ENCODE data around the gene POFUT2. TPM values are rescaled to one million over a fixed set of nuclear protein-coding genes. Genes with fewer than 3 reads are reported as not detected.

POFUT2 gene
- total and polyA plus RNA-seq, 3 experiments from 2014 or later = 4.9 to 14.5 (median 13.5) TPM

DNA sequence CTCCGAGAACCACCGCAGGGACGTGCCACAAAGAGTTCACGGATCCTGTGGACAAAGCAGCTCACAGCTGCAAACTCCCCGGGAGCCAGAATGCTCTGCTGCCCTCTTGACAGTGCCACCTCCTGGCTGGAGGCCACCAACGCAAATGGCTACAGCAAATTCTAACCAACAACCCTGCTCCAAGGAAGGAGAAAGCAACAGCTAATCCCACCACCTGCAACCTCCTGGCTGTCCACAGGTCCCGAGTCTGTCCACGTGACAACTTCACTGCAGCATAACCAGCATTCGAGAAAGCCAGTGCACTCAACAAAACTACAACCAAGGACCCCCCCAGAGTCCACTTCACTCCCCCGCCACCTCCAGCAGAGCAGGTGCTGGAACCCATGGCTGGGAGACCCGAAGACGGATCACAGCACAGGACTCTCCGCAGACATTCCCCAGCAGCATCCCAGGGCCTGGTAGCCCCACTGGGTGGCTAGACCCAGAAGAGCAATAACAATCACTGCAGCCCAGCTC lies 17.3 kb downstream of the POFUT2 start:
- Histone ChIP-seq H3K9me3 (ENCODE audit: low read length) (no peaks in the 10 kb centered on the region), H3K4me1 (ENCODE audit: insufficient read depth, low read length) (peaks cover 19% of the 10 kb centered on the region), H3K36me3 (ENCODE audit: insufficient read depth, low read length) (peaks cover 27% of the 10 kb centered on the region), H3K27ac (ENCODE audit: low read depth, low read length) (no peak overlapping the region), H3K27me3 (ENCODE audit: insufficient read depth, low read length, poor library complexity, severe bottlenecking) (no peaks in the 10 kb centered on the region), H3K4me3 (ENCODE audit: low read length) (no peak overlapping the region)
- CTCF ChIA-PET = no interaction called here
- Mint-ChIP-seq H3K36me3 (peaks cover 7 to 29% (median 9%) of the 10 kb centered on the region in 3 donors), H3K27ac (peak overlapping the region in 2 of 8 donors; percentile 10 to 55), H3K9me3 (no peaks in the 10 kb centered on the region), H3K27me3 (no peaks in the 10 kb centered on the region), H3K4me3 (no peak overlapping the region), H3K4me1 (peaks cover 16 to 26% (median 24%) of the 10 kb centered on the region in 3 donors)
- no peak for DNase-seq
- POLR2A ChIA-PET = no interaction called here

DNA sequence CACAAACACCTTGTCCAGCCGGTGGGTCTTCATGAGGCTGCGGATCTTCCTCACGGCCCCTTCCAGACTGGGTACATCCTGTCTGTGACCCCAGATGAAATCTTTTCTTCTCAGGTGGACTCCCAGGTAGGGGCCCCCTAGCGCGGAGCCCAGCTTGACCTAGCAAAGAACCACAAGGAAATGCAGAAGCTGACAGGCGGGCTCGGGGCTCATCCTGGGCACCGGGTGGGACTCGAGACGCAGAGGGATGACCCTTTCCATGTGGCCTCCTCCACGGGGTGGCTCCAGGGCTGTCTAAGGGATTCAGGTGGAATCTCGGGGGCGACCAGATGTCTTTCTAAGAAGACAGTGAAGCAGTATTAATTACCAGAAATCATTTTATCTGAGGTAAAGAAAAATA lies 17.8 kb downstream of the POFUT2 start:
- peaks cover 16 to 26% (median 24%) of the 10 kb centered on the region in 3 donors for H3K4me1 Mint-ChIP-seq
- H3K27me3 Mint-ChIP-seq = no peaks in the 10 kb centered on the region
- H3K36me3 Mint-ChIP-seq = peaks cover 7 to 33% (median 8%) of the 10 kb centered on the region in 3 donors
- Histone ChIP-seq H3K9me3 (ENCODE audit: low read length) (no peaks in the 10 kb centered on the region), H3K36me3 (ENCODE audit: insufficient read depth, low read length) (peaks cover 32% of the 10 kb centered on the region), H3K4me3 (ENCODE audit: low read length) (no peak overlapping the region), H3K27ac (ENCODE audit: low read depth, low read length) (no peak overlapping the region), H3K27me3 (ENCODE audit: insufficient read depth, low read length, poor library complexity, severe bottlenecking) (no peaks in the 10 kb centered on the region), H3K4me1 (ENCODE audit: insufficient read depth, low read length) (peaks cover 22% of the 10 kb centered on the region)
- CTCF ChIA-PET = no interaction called here
- POLR2A ChIA-PET = no interaction called here
- DNase-seq = no peak
- no peak overlapping the region for H3K4me3 Mint-ChIP-seq
- H3K9me3 Mint-ChIP-seq = no peaks in the 10 kb centered on the region
- no peak overlapping the region for H3K27ac Mint-ChIP-seq

DNA sequence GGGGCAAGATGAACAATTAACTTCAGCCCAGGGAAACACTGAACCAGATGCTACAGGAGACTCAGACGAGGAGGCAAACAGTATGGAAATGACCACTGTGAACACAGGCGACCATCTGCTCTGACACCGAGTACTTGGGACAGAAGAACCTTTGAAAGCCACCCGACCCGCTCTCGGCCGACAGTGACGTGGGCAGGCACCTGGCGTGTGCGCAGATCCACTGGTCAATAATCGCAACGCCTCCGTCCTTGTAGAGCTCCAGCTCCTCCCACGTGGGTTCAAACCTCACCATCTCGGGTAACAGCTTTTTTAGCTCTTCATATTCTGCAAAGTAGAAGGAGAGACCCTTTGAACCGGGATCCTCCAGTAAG lies 20.3 kb downstream of the POFUT2 start:
- H3K4me1 Mint-ChIP-seq = peaks cover 16 to 26% (median 24%) of the 10 kb centered on the region in 3 donors
- Histone ChIP-seq H3K36me3 (ENCODE audit: insufficient read depth, low read length) (peaks cover 39% of the 10 kb centered on the region), H3K9me3 (ENCODE audit: low read length) (no peaks in the 10 kb centered on the region), H3K27ac (ENCODE audit: low read depth, low read length) (no peak overlapping the region), H3K27me3 (ENCODE audit: insufficient read depth, low read length, poor library complexity, severe bottlenecking) (no peaks in the 10 kb centered on the region), H3K4me1 (ENCODE audit: insufficient read depth, low read length) (peaks cover 22% of the 10 kb centered on the region), H3K4me3 (ENCODE audit: low read length) (no peak overlapping the region)
- no peaks in the 10 kb centered on the region for H3K27me3 Mint-ChIP-seq
- no peak for DNase-seq
- no peaks in the 10 kb centered on the region for H3K9me3 Mint-ChIP-seq
- peak overlapping the region in 2 of 7 donors; percentile 5 to 63 for H3K4me3 Mint-ChIP-seq
- H3K36me3 Mint-ChIP-seq = peaks cover 7 to 51% (median 11%) of the 10 kb centered on the region in 3 donors
- ChIA-PET CTCF (no interaction called here), POLR2A (no interaction called here)
- H3K27ac Mint-ChIP-seq = peak overlapping the region; percentile 61 to 96 (median 84)

DNA sequence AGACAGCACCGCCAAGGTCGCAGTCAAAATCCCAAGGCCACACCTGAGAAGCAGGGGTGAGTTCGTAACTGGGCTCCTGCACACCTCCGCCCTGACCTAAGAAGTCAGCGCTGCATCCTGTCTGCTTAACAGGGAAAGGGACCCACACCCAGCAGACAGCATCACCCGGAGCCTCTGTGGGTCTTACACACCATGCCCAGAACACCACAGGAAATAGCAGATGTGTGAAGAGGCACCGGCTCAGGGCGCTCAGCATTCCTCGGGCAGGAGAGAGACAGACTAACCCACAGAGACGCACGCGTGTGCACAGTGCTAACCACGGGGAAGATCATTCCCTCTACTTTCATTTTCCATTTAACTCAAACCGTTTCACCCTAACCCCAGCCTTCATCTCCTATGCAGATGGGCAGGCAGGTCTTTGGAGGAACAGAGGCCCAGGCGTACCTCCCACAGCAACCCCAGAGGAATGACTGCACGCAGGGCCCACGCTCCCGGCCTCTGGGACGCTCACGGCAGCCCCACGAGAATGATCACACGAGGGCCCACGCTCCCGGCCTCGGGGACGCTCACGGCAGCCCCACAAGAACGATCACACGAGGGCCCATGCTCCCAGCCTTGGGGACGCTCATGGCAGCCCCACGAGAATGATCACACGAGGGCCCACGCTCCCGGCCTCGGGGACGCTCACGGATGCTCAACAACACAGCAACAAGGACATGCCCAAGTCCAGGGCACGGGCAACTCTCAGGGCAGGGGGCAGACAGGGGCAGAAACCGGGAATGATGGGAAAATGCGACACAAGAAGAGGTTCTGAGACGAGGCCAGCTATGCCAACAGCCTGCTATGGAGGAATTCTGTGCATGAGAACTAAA lies 20.9 kb downstream of the POFUT2 start:
- Mint-ChIP-seq H3K9me3 (no peaks in the 10 kb centered on the region), H3K36me3 (peaks cover 7 to 51% (median 11%) of the 10 kb centered on the region in 3 donors), H3K4me1 (peaks cover 16 to 26% (median 24%) of the 10 kb centered on the region in 3 donors), H3K27me3 (no peaks in the 10 kb centered on the region), H3K27ac (peak overlapping the region; percentile 61 to 96 (median 84)), H3K4me3 (peak overlapping the region; percentile 7 to 63 (median 57))
- peak overlapping the region; percentile 58 for H3K27ac ChIP-seq (ENCODE audit: low read depth, low read length)
- POLR2A ChIA-PET = no interaction called here
- DNase-seq = peak; percentile 30 to 78 (median 50)
- H3K36me3 ChIP-seq (ENCODE audit: insufficient read depth, low read length) = peaks cover 33% of the 10 kb centered on the region
- H3K4me3 ChIP-seq (ENCODE audit: low read length) = peak overlapping the region; percentile 38
- H3K9me3 ChIP-seq (ENCODE audit: low read length) = no peaks in the 10 kb centered on the region
- CTCF ChIA-PET = interaction anchor here (0.9 kb wide), 1 partner anchor 39 kb away, joined by 3 read pairs; no protein-coding TSS in a partner anchor
- H3K27me3 ChIP-seq (ENCODE audit: insufficient read depth, low read length, poor library complexity, severe bottlenecking) = no peaks in the 10 kb centered on the region
- peaks cover 22% of the 10 kb centered on the region for H3K4me1 ChIP-seq (ENCODE audit: insufficient read depth, low read length)

DNA sequence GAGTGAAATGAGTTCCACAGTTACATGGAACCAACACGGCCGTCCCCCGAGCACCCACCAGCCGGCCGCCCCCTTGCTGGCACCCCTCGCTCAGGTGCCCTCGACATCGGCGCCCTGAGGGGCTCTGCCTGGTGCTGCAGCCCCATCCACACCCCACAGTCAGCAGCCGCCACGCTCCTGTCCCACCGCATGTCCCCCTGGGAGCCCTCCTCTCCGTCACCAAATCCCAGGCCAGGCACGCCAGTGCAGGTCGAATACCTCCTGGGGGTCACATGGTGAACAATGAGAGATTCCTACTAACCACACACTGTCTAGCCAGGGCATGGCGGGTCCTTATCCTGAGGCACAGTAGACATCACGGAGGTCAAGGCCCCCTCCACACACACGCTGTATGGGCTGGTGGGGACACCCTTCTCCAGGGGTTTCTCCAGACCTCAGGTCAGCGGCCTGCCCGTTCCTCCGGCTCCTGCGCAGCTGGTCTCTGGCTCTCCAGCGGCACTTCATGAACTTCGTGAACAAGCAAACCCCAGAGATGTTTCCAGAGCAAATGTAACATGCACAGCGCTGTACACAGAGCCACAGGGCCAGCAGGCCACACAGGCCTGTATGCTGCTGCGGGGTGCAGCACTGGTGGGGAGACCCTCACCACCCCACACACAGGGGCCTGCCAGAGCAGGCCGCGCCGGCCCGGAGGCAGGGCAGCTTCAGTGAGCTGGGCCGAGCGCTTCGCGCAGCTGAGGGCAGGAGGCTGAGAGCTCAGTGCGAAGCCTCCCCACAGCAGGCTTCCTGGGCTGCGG lies 21.8 kb downstream of the POFUT2 start:
- H3K27me3 ChIP-seq (ENCODE audit: insufficient read depth, low read length, poor library complexity, severe bottlenecking) = no peaks in the 10 kb centered on the region
- H3K4me3 Mint-ChIP-seq = peak overlapping the region; percentile 7 to 61 (median 57)
- H3K27me3 Mint-ChIP-seq = no peaks in the 10 kb centered on the region
- POLR2A ChIA-PET = no interaction called here
- H3K4me1 ChIP-seq (ENCODE audit: insufficient read depth, low read length) = peaks cover 22% of the 10 kb centered on the region
- no peak for DNase-seq
- peak overlapping the region; percentile 61 to 96 (median 88) for H3K27ac Mint-ChIP-seq
- H3K36me3 Mint-ChIP-seq = peaks cover 7 to 51% (median 11%) of the 10 kb centered on the region in 3 donors
- no peaks in the 10 kb centered on the region for H3K9me3 Mint-ChIP-seq
- H3K27ac ChIP-seq (ENCODE audit: low read depth, low read length) = peak overlapping the region; percentile 58
- H3K36me3 ChIP-seq (ENCODE audit: insufficient read depth, low read length) = peaks cover 25% of the 10 kb centered on the region
- H3K9me3 ChIP-seq (ENCODE audit: low read length) = no peaks in the 10 kb centered on the region
- no peak overlapping the region for H3K4me3 ChIP-seq (ENCODE audit: low read length)
- peaks cover 16 to 25% (median 24%) of the 10 kb centered on the region in 3 donors for H3K4me1 Mint-ChIP-seq
- CTCF ChIA-PET = interaction anchor here (0.9 kb wide), 1 partner anchor 38 kb away, joined by 3 read pairs; no protein-coding TSS in a partner anchor

GRCh38 chr21:45264912-45265515 lies 22.7 kb downstream of the POFUT2 start:
- Mint-ChIP-seq H3K27ac (peak overlapping the region in 1 of 8 donors; percentile 11), H3K36me3 (peaks cover 7 to 51% (median 11%) of the 10 kb centered on the region in 3 donors), H3K4me1 (peaks cover 16 to 24% (median 22%) of the 10 kb centered on the region in 3 donors), H3K4me3 (no peak overlapping the region), H3K9me3 (no peaks in the 10 kb centered on the region), H3K27me3 (no peaks in the 10 kb centered on the region)
- POLR2A ChIA-PET = no interaction called here
- Histone ChIP-seq H3K36me3 (ENCODE audit: insufficient read depth, low read length) (peaks cover 21% of the 10 kb centered on the region), H3K9me3 (ENCODE audit: low read length) (no peaks in the 10 kb centered on the region), H3K4me3 (ENCODE audit: low read length) (no peak overlapping the region), H3K27me3 (ENCODE audit: insufficient read depth, low read length, poor library complexity, severe bottlenecking) (no peaks in the 10 kb centered on the region), H3K27ac (ENCODE audit: low read depth, low read length) (no peak overlapping the region), H3K4me1 (ENCODE audit: insufficient read depth, low read length) (peaks cover 22% of the 10 kb centered on the region)
- CTCF ChIA-PET = no interaction called here
- DNase-seq = no peak

- Mint-ChIP-seq H3K27me3 (no peaks in the 10 kb centered on the region), H3K36me3 (peaks cover 7 to 48% (median 11%) of the 10 kb centered on the region in 3 donors), H3K27ac (peak overlapping the region in 4 of 8 donors; percentile 29 to 43 (median 34)), H3K4me3 (no peak overlapping the region), H3K9me3 (no peaks in the 10 kb centered on the region), H3K4me1 (peaks cover 16 to 24% (median 22%) of the 10 kb centered on the region in 3 donors)
- Histone ChIP-seq H3K27me3 (ENCODE audit: insufficient read depth, low read length, poor library complexity, severe bottlenecking) (no peaks in the 10 kb centered on the region), H3K4me3 (ENCODE audit: low read length) (no peak overlapping the region), H3K27ac (ENCODE audit: low read depth, low read length) (no peak overlapping the region), H3K9me3 (ENCODE audit: low read length) (no peaks in the 10 kb centered on the region), H3K36me3 (ENCODE audit: insufficient read depth, low read length) (peaks cover 18% of the 10 kb centered on the region), H3K4me1 (ENCODE audit: insufficient read depth, low read length) (peaks cover 22% of the 10 kb centered on the region)
- ChIA-PET POLR2A (no interaction called here), CTCF (no interaction called here)
- no peak for DNase-seq
Measured at GRCh38 chr21:45264146-45264911, 23.4 kb downstream of the POFUT2 start.

Data from CD8-positive, alpha-beta memory T cell (primary cell).